ENCODE results near the gene FBLN2. TPM values are rescaled to one million over a fixed set of nuclear protein-coding genes. Genes with fewer than 3 reads are reported as not detected.

The FBLN2 gene
- total and polyA plus RNA-seq, 4 donors, result 1.3 to 9.1 (median 4.3) TPM

DNA sequence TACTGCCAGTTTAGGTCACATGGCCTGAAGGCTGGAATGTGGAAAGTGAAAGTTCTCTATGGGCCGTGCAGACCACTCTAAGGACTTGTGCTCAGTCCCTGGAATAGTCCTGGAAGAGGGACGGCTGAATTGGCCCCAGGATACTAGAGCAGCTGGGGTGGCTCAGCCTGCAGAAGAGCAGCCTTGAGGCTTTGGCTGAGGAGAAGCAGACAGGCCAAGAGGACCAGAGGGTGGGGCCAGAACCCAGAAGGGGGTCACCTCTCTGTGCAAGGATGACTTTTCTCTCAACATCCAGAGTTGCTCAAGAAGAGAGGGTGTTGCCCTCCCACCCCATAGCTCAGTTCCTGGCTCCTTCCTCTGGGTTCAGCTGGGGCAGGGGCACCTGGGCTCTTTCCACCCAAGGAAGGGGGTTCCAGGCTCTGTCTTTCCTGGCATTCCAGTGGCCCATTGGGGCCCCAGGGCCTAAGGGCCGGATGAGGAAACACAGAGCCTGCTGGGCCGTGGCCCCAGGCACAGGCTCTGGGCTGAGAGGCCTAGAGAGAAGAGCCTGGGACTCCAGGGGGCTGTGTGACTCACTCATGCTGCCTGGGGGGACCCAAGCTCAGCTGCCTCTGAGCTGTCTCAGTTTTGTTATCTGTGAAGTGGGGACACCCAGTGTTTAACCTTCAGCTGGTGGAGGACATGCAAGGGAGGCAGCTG, 8.5 kb upstream of the FBLN2 start:
- TF ChIP-seq FOXA2 (IDR thresholded peaks at IDR 0.05), result no peak
- TF ChIP-seq, protein P1, sequence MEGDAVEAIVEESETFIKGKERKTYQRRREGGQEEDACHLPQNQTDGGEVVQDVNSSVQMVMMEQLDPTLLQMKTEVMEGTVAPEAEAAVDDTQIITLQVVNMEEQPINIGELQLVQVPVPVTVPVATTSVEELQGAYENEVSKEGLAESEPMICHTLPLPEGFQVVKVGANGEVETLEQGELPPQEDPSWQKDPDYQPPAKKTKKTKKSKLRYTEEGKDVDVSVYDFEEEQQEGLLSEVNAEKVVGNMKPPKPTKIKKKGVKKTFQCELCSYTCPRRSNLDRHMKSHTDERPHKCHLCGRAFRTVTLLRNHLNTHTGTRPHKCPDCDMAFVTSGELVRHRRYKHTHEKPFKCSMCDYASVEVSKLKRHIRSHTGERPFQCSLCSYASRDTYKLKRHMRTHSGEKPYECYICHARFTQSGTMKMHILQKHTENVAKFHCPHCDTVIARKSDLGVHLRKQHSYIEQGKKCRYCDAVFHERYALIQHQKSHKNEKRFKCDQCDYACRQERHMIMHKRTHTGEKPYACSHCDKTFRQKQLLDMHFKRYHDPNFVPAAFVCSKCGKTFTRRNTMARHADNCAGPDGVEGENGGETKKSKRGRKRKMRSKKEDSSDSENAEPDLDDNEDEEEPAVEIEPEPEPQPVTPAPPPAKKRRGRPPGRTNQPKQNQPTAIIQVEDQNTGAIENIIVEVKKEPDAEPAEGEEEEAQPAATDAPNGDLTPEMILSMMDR (IDR thresholded peaks at IDR 0.05; ENCODE audit: low read depth, low read length, missing input control), result no peak
- TF ChIP-seq, protein P2, sequence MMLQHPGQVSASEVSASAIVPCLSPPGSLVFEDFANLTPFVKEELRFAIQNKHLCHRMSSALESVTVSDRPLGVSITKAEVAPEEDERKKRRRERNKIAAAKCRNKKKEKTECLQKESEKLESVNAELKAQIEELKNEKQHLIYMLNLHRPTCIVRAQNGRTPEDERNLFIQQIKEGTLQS (IDR thresholded peaks at IDR 0.05), result no peak
- no peak for TF ChIP-seq HNF4G (IDR thresholded peaks at IDR 0.05)
- TF ChIP-seq TAF1 (conservative IDR thresholded peaks at IDR 0.05), result no peak
- TF ChIP-seq NR2F2 (IDR thresholded peaks at IDR 0.05), result no peak
- Histone ChIP-seq H3K27me3 (ENCODE audit: control insufficient read depth in 4 of 4, insufficient read depth in 4 of 4, low read length in 3 of 4) (peaks cover 0 to 20% (median 4%) of the 10 kb centered on the region in 4 donors), H3K27ac (ENCODE audit: low read depth in 1 of 2, low read length in 2 of 2) (no peak overlapping the region), H3K4me3 (ENCODE audit: low read depth in 1 of 3, low read length in 3 of 3) (no peak overlapping the region), H3K4me1 (ENCODE audit: control insufficient read depth in 4 of 4, insufficient read depth in 4 of 4, low read length in 3 of 4) (no peaks in the 10 kb centered on the region), H3K36me3 (ENCODE audit: control insufficient read depth in 4 of 4, insufficient read depth in 3 of 4, low read depth in 1 of 4, low read length in 3 of 4) (no peaks in the 10 kb centered on the region), H3K9me3 (ENCODE audit: control insufficient read depth in 4 of 4, low read length in 3 of 4) (peaks cover 2 to 18% (median 4%) of the 10 kb centered on the region in 4 donors), H3K9ac (ENCODE audit: low read depth in 1 of 2, low read length in 2 of 2) (no peak overlapping the region)
- DNase-seq (ENCODE audit: low spot score), result no peak
- 83% methylated on average over 4 of the region's 4 CpGs for WGBS

DNA sequence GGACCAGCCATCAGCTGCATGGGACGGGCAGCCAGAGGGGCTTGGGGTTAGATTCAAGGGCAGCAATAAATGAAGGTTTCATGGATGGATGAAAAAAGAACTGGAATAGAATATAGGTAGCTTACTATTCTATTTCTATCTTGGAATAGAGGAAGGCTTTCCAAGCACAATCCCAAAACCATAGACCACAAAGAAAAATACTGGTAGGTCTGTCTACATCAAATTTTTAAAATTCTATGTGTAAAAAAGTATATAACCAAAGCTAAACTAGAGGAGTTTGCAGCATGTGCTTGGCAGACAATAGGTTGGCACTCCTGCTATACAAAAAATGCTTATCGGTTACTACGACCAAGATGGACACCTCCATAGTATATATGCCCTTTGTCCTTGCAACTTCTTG, 7.2 kb upstream of the FBLN2 start:
- whole genome bisulfite sequencing, result 71% methylated on average over 3 of the region's 3 CpGs
- H3K9me3 ChIP-seq (ENCODE audit: control insufficient read depth in 4 of 4, low read length in 3 of 4), result peaks cover 2 to 18% (median 4%) of the 10 kb centered on the region in 4 donors
- no peak for DNase-seq (ENCODE audit: low spot score)
- TF ChIP-seq, protein P3, sequence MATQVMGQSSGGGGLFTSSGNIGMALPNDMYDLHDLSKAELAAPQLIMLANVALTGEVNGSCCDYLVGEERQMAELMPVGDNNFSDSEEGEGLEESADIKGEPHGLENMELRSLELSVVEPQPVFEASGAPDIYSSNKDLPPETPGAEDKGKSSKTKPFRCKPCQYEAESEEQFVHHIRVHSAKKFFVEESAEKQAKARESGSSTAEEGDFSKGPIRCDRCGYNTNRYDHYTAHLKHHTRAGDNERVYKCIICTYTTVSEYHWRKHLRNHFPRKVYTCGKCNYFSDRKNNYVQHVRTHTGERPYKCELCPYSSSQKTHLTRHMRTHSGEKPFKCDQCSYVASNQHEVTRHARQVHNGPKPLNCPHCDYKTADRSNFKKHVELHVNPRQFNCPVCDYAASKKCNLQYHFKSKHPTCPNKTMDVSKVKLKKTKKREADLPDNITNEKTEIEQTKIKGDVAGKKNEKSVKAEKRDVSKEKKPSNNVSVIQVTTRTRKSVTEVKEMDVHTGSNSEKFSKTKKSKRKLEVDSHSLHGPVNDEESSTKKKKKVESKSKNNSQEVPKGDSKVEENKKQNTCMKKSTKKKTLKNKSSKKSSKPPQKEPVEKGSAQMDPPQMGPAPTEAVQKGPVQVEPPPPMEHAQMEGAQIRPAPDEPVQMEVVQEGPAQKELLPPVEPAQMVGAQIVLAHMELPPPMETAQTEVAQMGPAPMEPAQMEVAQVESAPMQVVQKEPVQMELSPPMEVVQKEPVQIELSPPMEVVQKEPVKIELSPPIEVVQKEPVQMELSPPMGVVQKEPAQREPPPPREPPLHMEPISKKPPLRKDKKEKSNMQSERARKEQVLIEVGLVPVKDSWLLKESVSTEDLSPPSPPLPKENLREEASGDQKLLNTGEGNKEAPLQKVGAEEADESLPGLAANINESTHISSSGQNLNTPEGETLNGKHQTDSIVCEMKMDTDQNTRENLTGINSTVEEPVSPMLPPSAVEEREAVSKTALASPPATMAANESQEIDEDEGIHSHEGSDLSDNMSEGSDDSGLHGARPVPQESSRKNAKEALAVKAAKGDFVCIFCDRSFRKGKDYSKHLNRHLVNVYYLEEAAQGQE (IDR thresholded peaks at IDR 0.05), result no peak
- no peak for TF ChIP-seq HNF4A (conservative IDR thresholded peaks at IDR 0.05)
- TF ChIP-seq TAF1 (conservative IDR thresholded peaks at IDR 0.05), result no peak
- no peak for TF ChIP-seq SP1 (IDR thresholded peaks at IDR 0.05)
- no peak for TF ChIP-seq HNF4G (IDR thresholded peaks at IDR 0.05)
- no peak for TF ChIP-seq GABPA (IDR thresholded peaks at IDR 0.05 in 1 of 2, conservative IDR thresholded peaks at IDR 0.05 in 1 of 2)
- no peak overlapping the region for H3K27ac ChIP-seq (ENCODE audit: low read depth in 1 of 2, low read length in 2 of 2)
- no peaks in the 10 kb centered on the region for H3K4me1 ChIP-seq (ENCODE audit: control insufficient read depth in 4 of 4, insufficient read depth in 4 of 4, low read length in 3 of 4)
- no peak overlapping the region for H3K4me3 ChIP-seq (ENCODE audit: low read depth in 1 of 3, low read length in 3 of 3)
- no peaks in the 10 kb centered on the region for H3K36me3 ChIP-seq (ENCODE audit: control insufficient read depth in 4 of 4, insufficient read depth in 3 of 4, low read depth in 1 of 4, low read length in 3 of 4)
- peaks cover 0 to 20% (median 4%) of the 10 kb centered on the region in 4 donors for H3K27me3 ChIP-seq (ENCODE audit: control insufficient read depth in 4 of 4, insufficient read depth in 4 of 4, low read length in 3 of 4)
- H3K9ac ChIP-seq (ENCODE audit: low read depth in 1 of 2, low read length in 2 of 2), result no peak overlapping the region

DNA sequence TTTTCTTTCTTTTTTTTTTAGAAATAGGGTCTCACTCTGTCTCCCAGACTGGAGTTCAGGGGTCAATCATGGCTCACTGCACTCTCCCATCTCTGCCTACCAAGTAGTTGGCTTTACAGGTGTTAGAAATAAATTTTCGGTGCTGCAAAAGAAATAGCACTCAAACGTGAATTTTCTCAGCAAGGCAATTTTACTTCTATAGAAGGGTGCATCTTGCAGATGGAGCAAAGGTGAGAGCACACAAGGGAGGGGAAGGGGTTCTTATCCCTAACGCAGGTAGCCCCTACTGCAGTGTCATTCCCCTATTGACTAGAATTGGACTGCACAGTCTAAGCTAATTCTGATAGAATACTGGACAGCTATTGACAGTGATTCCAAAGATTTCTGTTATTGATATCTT, 6.8 kb upstream of the FBLN2 start:
- no peaks in the 10 kb centered on the region for H3K36me3 ChIP-seq (ENCODE audit: control insufficient read depth in 4 of 4, insufficient read depth in 3 of 4, low read depth in 1 of 4, low read length in 3 of 4)
- H3K4me3 ChIP-seq (ENCODE audit: low read depth in 1 of 3, low read length in 3 of 3), result no peak overlapping the region
- no peak for TF ChIP-seq FOXA1 (IDR thresholded peaks at IDR 0.05)
- no peak for TF ChIP-seq JUND (IDR thresholded peaks at IDR 0.05)
- TF ChIP-seq EGR1 (IDR thresholded peaks at IDR 0.05; ENCODE audit: low read depth in 2 of 2), result no peak
- no peak for TF ChIP-seq YY1 (IDR thresholded peaks at IDR 0.05)
- TF ChIP-seq, protein P4, sequence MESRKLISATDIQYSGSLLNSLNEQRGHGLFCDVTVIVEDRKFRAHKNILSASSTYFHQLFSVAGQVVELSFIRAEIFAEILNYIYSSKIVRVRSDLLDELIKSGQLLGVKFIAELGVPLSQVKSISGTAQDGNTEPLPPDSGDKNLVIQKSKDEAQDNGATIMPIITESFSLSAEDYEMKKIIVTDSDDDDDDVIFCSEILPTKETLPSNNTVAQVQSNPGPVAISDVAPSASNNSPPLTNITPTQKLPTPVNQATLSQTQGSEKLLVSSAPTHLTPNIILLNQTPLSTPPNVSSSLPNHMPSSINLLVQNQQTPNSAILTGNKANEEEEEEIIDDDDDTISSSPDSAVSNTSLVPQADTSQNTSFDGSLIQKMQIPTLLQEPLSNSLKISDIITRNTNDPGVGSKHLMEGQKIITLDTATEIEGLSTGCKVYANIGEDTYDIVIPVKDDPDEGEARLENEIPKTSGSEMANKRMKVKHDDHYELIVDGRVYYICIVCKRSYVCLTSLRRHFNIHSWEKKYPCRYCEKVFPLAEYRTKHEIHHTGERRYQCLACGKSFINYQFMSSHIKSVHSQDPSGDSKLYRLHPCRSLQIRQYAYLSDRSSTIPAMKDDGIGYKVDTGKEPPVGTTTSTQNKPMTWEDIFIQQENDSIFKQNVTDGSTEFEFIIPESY (IDR thresholded peaks at IDR 0.05), result no peak
- TF ChIP-seq FOXA2 (IDR thresholded peaks at IDR 0.05), result no peak
- TF ChIP-seq RXRA (IDR thresholded peaks at IDR 0.05), result no peak
- TF ChIP-seq, protein P2 (IDR thresholded peaks at IDR 0.05), result no peak
- TF ChIP-seq GABPA (IDR thresholded peaks at IDR 0.05 in 1 of 2, conservative IDR thresholded peaks at IDR 0.05 in 1 of 2), result no peak
- no peak for TF ChIP-seq RAD21 (IDR thresholded peaks at IDR 0.05)
- TF ChIP-seq TAF1 (conservative IDR thresholded peaks at IDR 0.05), result no peak
- TF ChIP-seq, protein P1 (IDR thresholded peaks at IDR 0.05; ENCODE audit: low read depth, low read length, missing input control), result no peak
- H3K27ac ChIP-seq (ENCODE audit: low read depth in 1 of 2, low read length in 2 of 2), result no peak overlapping the region
- 80% methylated on average over 3 of the region's 3 CpGs for WGBS
- H3K27me3 ChIP-seq (ENCODE audit: control insufficient read depth in 4 of 4, insufficient read depth in 4 of 4, low read length in 3 of 4), result peaks cover 0 to 20% (median 4%) of the 10 kb centered on the region in 4 donors
- H3K4me1 ChIP-seq (ENCODE audit: control insufficient read depth in 4 of 4, insufficient read depth in 4 of 4, low read length in 3 of 4), result no peaks in the 10 kb centered on the region
- DNase-seq (ENCODE audit: low spot score), result no peak
- no peak overlapping the region for H3K9ac ChIP-seq (ENCODE audit: low read depth in 1 of 2, low read length in 2 of 2)
- H3K9me3 ChIP-seq (ENCODE audit: control insufficient read depth in 4 of 4, low read length in 3 of 4), result peaks cover 2 to 18% (median 4%) of the 10 kb centered on the region in 4 donors
